ENCODE results near the gene CARD14.

CARD14 gene

DNA sequence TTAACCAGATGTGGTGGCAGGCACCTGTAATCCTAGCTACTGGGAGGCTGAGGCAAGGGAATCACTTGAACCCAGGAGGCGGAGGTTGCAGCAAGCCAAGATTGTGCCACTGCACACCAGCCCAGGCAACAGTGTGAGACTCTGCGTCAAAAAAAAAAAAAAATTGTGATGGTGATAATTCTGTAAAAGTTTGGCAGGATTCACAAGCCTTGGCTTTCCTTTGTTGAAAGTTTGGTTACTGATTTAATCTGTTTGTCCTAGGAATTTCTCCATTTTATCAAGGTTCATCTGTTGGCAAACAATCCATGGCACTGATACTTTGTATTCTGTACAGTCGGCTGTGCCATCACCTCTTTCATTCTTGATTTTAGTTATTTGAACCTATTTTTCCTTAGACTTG is 38.8 kb upstream of the CARD14 start:
- no peaks in the 10 kb centered on the region for H3K79me2 ChIP-seq (ENCODE audit: insufficient read depth, low read depth)
- H3K4me2 ChIP-seq, result no peak overlapping the region
- H3K4me3 ChIP-seq (IDR thresholded peaks at IDR 0.05; ENCODE audit: insufficient read depth, low read depth, low read length), result no peak overlapping the region
- no peak overlapping the region for H3K27ac ChIP-seq
- no peaks in the 10 kb centered on the region for H3K4me1 ChIP-seq (ENCODE audit: low read depth, poor library complexity, severe bottlenecking)
- H4K20me1 ChIP-seq (ENCODE audit: insufficient read depth), result no peaks in the 10 kb centered on the region
- peaks cover 2% of the 10 kb centered on the region; the same call in 1 of the 2 replicates for H3K27me3 ChIP-seq (ENCODE audit: insufficient read depth, low read depth)
- H3K36me3 ChIP-seq (ENCODE audit: insufficient read depth), result peaks cover 9% of the 10 kb centered on the region; the same call in 1 of the 2 replicates
- no peak overlapping the region for H2AFZ ChIP-seq (ENCODE audit: low read depth)
- TF ChIP-seq, protein P1, sequence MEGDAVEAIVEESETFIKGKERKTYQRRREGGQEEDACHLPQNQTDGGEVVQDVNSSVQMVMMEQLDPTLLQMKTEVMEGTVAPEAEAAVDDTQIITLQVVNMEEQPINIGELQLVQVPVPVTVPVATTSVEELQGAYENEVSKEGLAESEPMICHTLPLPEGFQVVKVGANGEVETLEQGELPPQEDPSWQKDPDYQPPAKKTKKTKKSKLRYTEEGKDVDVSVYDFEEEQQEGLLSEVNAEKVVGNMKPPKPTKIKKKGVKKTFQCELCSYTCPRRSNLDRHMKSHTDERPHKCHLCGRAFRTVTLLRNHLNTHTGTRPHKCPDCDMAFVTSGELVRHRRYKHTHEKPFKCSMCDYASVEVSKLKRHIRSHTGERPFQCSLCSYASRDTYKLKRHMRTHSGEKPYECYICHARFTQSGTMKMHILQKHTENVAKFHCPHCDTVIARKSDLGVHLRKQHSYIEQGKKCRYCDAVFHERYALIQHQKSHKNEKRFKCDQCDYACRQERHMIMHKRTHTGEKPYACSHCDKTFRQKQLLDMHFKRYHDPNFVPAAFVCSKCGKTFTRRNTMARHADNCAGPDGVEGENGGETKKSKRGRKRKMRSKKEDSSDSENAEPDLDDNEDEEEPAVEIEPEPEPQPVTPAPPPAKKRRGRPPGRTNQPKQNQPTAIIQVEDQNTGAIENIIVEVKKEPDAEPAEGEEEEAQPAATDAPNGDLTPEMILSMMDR (conservative IDR thresholded peaks at IDR 0.05; ENCODE audit: low read depth, low read length), result no peak
- no peak overlapping the region for H3K9ac ChIP-seq

DNA sequence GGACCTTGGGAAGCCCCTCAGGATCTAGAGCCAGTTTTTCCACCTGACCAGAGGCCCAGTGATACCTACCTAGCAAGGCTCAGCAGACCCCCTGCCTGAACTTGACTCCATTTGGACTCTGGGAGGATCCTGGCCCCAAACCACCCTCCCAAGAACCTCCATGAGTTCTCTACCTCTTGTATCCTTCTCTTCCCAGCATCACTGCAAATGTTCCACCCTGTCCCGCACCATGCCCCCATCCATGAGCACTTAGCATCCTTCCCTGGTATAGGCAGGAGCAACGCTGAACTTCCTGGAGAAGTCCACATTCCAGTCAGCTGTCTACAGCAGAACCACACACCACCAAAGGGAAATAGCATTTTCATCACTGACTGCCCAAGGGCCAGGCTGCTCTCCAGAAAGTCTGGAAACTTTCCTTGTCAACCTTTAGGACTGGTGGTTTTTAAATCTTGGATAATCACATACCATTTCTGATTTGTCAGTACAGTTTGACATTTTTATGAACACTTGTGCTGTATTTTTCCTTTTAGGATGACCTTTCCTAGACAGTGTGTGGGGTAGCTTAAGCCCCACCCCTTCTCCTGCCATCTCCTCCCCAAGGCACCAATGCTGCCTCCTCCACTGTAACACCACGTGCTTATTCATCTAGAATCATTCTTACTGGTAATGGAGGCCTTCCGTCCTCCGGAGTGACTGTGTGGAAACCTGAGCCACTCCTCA is 36.8 kb upstream of the CARD14 start:
- no peak overlapping the region for H3K27ac ChIP-seq

DNA sequence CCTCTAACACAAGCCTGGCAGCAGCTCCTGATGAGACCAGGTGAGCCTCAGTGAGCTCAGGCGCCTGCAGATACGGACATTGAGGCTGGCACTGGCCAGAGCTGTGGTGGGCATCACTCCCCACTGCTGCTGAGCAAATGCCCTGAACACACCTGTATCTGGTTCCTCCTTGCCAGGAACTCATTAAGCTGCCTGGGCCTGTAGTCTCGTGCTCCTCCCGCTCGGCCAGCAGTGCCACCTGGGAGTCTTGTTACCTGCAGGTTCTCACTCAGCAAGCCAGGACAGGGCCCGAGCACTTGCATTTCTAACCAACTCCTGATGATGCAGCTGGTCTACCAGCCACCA is 36.2 kb upstream of the CARD14 start:
- no peak overlapping the region for H2AFZ ChIP-seq (ENCODE audit: low read depth)
- TF ChIP-seq, protein P1 (conservative IDR thresholded peaks at IDR 0.05; ENCODE audit: low read depth, low read length), result no peak
- no peaks in the 10 kb centered on the region for H4K20me1 ChIP-seq (ENCODE audit: insufficient read depth)
- no peaks in the 10 kb centered on the region; the same call in 1 of the 2 replicates for H3K27me3 ChIP-seq (ENCODE audit: insufficient read depth, low read depth)
- H3K4me3 ChIP-seq (IDR thresholded peaks at IDR 0.05; ENCODE audit: insufficient read depth, low read depth, low read length), result no peak overlapping the region
- no peaks in the 10 kb centered on the region for H3K79me2 ChIP-seq (ENCODE audit: insufficient read depth, low read depth)
- H3K27ac ChIP-seq, result no peak overlapping the region
- no peak overlapping the region for H3K9ac ChIP-seq
- H3K4me2 ChIP-seq, result no peak overlapping the region
- H3K4me1 ChIP-seq (ENCODE audit: low read depth, poor library complexity, severe bottlenecking), result no peaks in the 10 kb centered on the region
- H3K36me3 ChIP-seq (ENCODE audit: insufficient read depth), result peaks cover 19% of the 10 kb centered on the region; the same call in 1 of the 2 replicates

More for the DNA sequence above, 36.8 kb upstream of the CARD14 start:
- Histone ChIP-seq H3K79me2 (ENCODE audit: insufficient read depth, low read depth) (no peaks in the 10 kb centered on the region), H3K9ac (no peak overlapping the region), H3K4me1 (ENCODE audit: low read depth, poor library complexity, severe bottlenecking) (no peaks in the 10 kb centered on the region), H4K20me1 (ENCODE audit: insufficient read depth) (no peaks in the 10 kb centered on the region), H2AFZ (ENCODE audit: low read depth) (no peak overlapping the region), H3K36me3 (ENCODE audit: insufficient read depth) (peaks cover 14% of the 10 kb centered on the region; the same call in 1 of the 2 replicates), H3K4me3 (IDR thresholded peaks at IDR 0.05; ENCODE audit: insufficient read depth, low read depth, low read length) (no peak overlapping the region), H3K27me3 (ENCODE audit: insufficient read depth, low read depth) (no peaks in the 10 kb centered on the region; the same call in 1 of the 2 replicates), H3K4me2 (no peak overlapping the region)
- TF ChIP-seq, protein P1 (conservative IDR thresholded peaks at IDR 0.05; ENCODE audit: low read depth, low read length), result no peak

DNA sequence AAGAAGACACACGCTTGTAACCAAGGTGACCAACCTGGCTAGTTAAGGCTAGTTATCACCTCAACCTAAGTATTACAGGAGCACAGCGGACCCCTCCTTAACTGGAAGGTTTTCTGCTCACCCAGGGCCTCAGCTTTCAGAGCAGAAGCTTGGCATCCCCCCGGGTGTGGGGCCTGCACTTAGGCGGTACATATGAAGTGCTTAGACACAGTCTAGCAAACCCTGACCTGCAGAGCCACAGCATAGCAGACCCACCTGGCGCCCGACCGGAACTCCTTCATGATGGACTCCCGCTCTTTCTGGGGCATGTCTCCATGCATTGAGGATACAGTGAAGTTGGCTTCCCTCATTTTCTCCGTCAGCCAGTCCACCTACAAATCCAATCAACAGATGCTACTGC is 32.7 kb upstream of the CARD14 start:
- no peak overlapping the region for H3K4me3 ChIP-seq (IDR thresholded peaks at IDR 0.05; ENCODE audit: insufficient read depth, low read depth, low read length)
- H3K36me3 ChIP-seq (ENCODE audit: insufficient read depth), result peaks cover 41% of the 10 kb centered on the region; the same call in 1 of the 2 replicates
- H3K27ac ChIP-seq, result no peak overlapping the region
- no peak overlapping the region for H2AFZ ChIP-seq (ENCODE audit: low read depth)
- no peak overlapping the region for H3K9ac ChIP-seq
- H4K20me1 ChIP-seq (ENCODE audit: insufficient read depth), result no peaks in the 10 kb centered on the region
- H3K4me1 ChIP-seq (ENCODE audit: low read depth, poor library complexity, severe bottlenecking), result no peaks in the 10 kb centered on the region
- peaks cover 6% of the 10 kb centered on the region; the same call in 1 of the 2 replicates for H3K79me2 ChIP-seq (ENCODE audit: insufficient read depth, low read depth)
- no peak overlapping the region for H3K4me2 ChIP-seq
- TF ChIP-seq, protein P1 (conservative IDR thresholded peaks at IDR 0.05; ENCODE audit: low read depth, low read length), result no peak
- H3K27me3 ChIP-seq (ENCODE audit: insufficient read depth, low read depth), result no peaks in the 10 kb centered on the region
